Suprapubic skin (tissue), 4 donors: Measurements from ENCODE around the gene SPTB. TPM values are rescaled to one million over a fixed set of nuclear protein-coding genes. Genes with fewer than 3 reads are reported as not detected.

Source experiments
- DNase-seq, 2 donors: peaks; one replicate each; pipeline ENCODE4 v3.0.0-alpha.2; 2019; ENCODE audit warnings: low spot score in 2 of 2
- H3K27ac ChIP-seq: fragments of 200-600 bp; sonication (generic); one replicate; pipeline ENCODE4 v1.5.1; 2019
- H3K27me3 ChIP-seq: fragments of 200-600 bp; sonication (generic); one replicate; pipeline ENCODE4 v1.5.1; 2019
- H3K36me3 ChIP-seq: fragments of 200-600 bp; sonication (generic); one replicate; pipeline ENCODE4 v1.5.1; 2019
- H3K4me1 ChIP-seq: fragments of 200-600 bp; sonication (generic); one replicate; pipeline ENCODE4 v1.5.1; 2019
- H3K4me3 ChIP-seq: fragments of 200-600 bp; sonication (generic); one replicate; pipeline ENCODE4 v1.5.1; 2019; ENCODE audit warnings: mild to moderate bottlenecking
- H3K9me3 ChIP-seq: fragments of 200-600 bp; sonication (generic); one replicate; pipeline ENCODE4 v1.5.1; 2019
- CTCF ChIP-seq, 2 donors: fragments of 200-600 bp in 1 of 2; fragments of 450-650 bp in 1 of 2; sonication (generic) in 1 of 2; IDR thresholded peaks; one replicate each; pipeline ENCODE4 v1.5.1; 2016 to 2019; ENCODE audit warnings: antibody characterized with exemption in 2 of 2, mild to moderate bottlenecking in 1 of 2, moderate library complexity in 1 of 2
- EP300 ChIP-seq: sonication (generic); formaldehyde crosslinking; IDR thresholded peaks from one replicate; pipeline ENCODE4 v1.6.1; 2017; ENCODE audit warnings: antibody characterized with exemption
- POLR2A ChIP-seq, 2 donors: fragments of 450-650 bp; IDR thresholded peaks; one replicate each; pipeline ENCODE4 v1.6.1; 2017; ENCODE audit warnings: antibody characterized with exemption in 2 of 2, mild to moderate bottlenecking in 2 of 2, moderate library complexity in 2 of 2
- POLR2AphosphoS5 ChIP-seq, 3 donors: sonication (generic); formaldehyde crosslinking; IDR thresholded peaks; one replicate each; pipeline ENCODE4 v1.6.1; 2017; ENCODE audit warnings: antibody characterized with exemption in 3 of 3
- WGBS: methylation state at CpG from one replicate; pipeline ENCODE4 v1.1.5; 2018; 5-methylcytosine and 5-hydroxymethylcytosine counted together
- total RNA-seq, 4 donors: library from RNA; depleted of rRNA; stranded (reverse); fragments of >200 nt; gene quantifications; one replicate each; pipeline ENCODE4 v1.1.0, GENCODE V29; 2016

The SPTB gene
- total RNA-seq, 4 donors from 2014 or later: 0.44 to 2.4 (median 0.54) TPM

- Histone ChIP-seq H3K4me3 (no peak overlapping the region), H3K36me3 (peaks cover 49% of the 10 kb centered on the region), H3K4me1 (peaks cover 13% of the 10 kb centered on the region), H3K9me3 (no peaks in the 10 kb centered on the region), H3K27ac (no peak overlapping the region), H3K27me3 (no peaks in the 10 kb centered on the region)
- no peak for TF ChIP-seq POLR2AphosphoS5 (IDR thresholded peaks at IDR 0.05)
- no peak for TF ChIP-seq EP300
- no peak for TF ChIP-seq CTCF (IDR thresholded peaks at IDR 0.05)
- no peak for TF ChIP-seq POLR2A (IDR thresholded peaks at IDR 0.05)
- DNase-seq: no peak
- 100% methylated on average over 3 of the region's 6 CpGs for WGBS
Observed at GRCh38 chr14:64748521-64748920, 131.2 kb downstream of the SPTB start.

GRCh38 chr14:64747327-64747726, 132.4 kb downstream of the SPTB start:
- no peak for TF ChIP-seq EP300
- TF ChIP-seq POLR2A (IDR thresholded peaks at IDR 0.05): no peak
- TF ChIP-seq POLR2AphosphoS5 (IDR thresholded peaks at IDR 0.05): no peak
- TF ChIP-seq CTCF (IDR thresholded peaks at IDR 0.05): no peak
- Histone ChIP-seq H3K36me3 (peaks cover 61% of the 10 kb centered on the region), H3K4me3 (no peak overlapping the region), H3K27ac (no peak overlapping the region), H3K4me1 (peaks cover 13% of the 10 kb centered on the region), H3K9me3 (no peaks in the 10 kb centered on the region), H3K27me3 (no peaks in the 10 kb centered on the region)
- 89% methylated on average over 5 of the region's 5 CpGs for WGBS
- no peak for DNase-seq

- no peak overlapping the region for H3K27ac ChIP-seq
- no peaks in the 10 kb centered on the region for H3K27me3 ChIP-seq
- H3K4me1 ChIP-seq: peaks cover 13% of the 10 kb centered on the region
- no peak overlapping the region for H3K4me3 ChIP-seq
- peaks cover 69% of the 10 kb centered on the region for H3K36me3 ChIP-seq
- DNase-seq: no peak
- TF ChIP-seq EP300: no peak
- TF ChIP-seq CTCF (IDR thresholded peaks at IDR 0.05): no peak
- TF ChIP-seq POLR2AphosphoS5 (IDR thresholded peaks at IDR 0.05): no peak
- no peak for TF ChIP-seq POLR2A (IDR thresholded peaks at IDR 0.05)
- 69% methylated on average over 12 of the region's 12 CpGs for WGBS
- H3K9me3 ChIP-seq: no peaks in the 10 kb centered on the region
Observed at GRCh38 chr14:64746298-64747250, 133.1 kb downstream of the SPTB start.

GRCh38 chr14:64745511-64746091, 134.1 kb downstream of the SPTB start:
- H3K4me3 ChIP-seq: no peak overlapping the region
- no peaks in the 10 kb centered on the region for H3K27me3 ChIP-seq
- no peak overlapping the region for H3K27ac ChIP-seq
- peaks cover 13% of the 10 kb centered on the region for H3K4me1 ChIP-seq
- TF ChIP-seq POLR2A (IDR thresholded peaks at IDR 0.05) (no peak), CTCF (IDR thresholded peaks at IDR 0.05) (no peak), EP300 (no peak), POLR2AphosphoS5 (IDR thresholded peaks at IDR 0.05) (no peak)
- H3K36me3 ChIP-seq: peaks cover 78% of the 10 kb centered on the region
- no peaks in the 10 kb centered on the region for H3K9me3 ChIP-seq
- DNase-seq: no peak
- 64% methylated on average over 6 of the region's 8 CpGs for WGBS

DNA sequence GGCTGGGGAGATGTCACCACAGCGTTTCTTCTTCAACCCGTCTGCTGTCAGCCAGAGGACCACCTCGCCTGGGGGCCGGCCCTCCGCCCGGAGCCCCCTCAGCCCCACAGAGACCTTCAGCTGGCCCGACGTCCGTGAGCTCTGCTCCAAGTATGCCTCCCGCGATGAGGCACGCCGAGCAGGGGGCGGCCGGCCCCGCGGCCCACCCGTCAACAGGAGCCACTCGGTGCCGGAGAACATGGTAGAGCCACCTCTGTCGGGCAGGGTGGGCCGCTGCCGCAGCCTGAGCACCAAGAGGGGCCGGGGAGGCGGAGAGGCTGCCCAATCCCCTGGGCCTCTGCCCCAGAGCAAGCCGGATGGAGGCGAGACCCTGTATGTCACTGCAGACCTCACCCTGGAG, 136.6 kb downstream of the SPTB start:
- peaks cover 85% of the 10 kb centered on the region for H3K36me3 ChIP-seq
- no peak for DNase-seq
- H3K27ac ChIP-seq: no peak overlapping the region
- H3K9me3 ChIP-seq: no peaks in the 10 kb centered on the region
- TF ChIP-seq POLR2AphosphoS5 (IDR thresholded peaks at IDR 0.05) (no peak), POLR2A (IDR thresholded peaks at IDR 0.05) (no peak), EP300 (no peak), CTCF (IDR thresholded peaks at IDR 0.05) (no peak)
- H3K4me3 ChIP-seq: no peak overlapping the region
- no peaks in the 10 kb centered on the region for H3K27me3 ChIP-seq
- 97% methylated on average over 6 of the region's 27 CpGs for WGBS
- peaks cover 8% of the 10 kb centered on the region for H3K4me1 ChIP-seq
